CD14-positive monocyte (primary cell): ENCODE results near the gene GCC2. TPM values are rescaled to one million over a fixed set of nuclear protein-coding genes. Genes with fewer than 3 reads are reported as not detected.

Experiments
- DNase-seq, 3 donors: peaks; one replicate each; pipeline ENCODE4 v3.0.0-alpha.2; 2011 to 2022
- H2AFZ ChIP-seq: 2 replicates; pipeline ENCODE4 v1.6.0; 2012; ENCODE audit warnings: mild to moderate bottlenecking, low read depth, low read length, inconsistent platforms; ENCODE audit not compliant: insufficient read depth, poor library complexity, severe bottlenecking
- H3K27ac ChIP-seq, 2 donors: 1 replicate in 1 of 2; 2 replicates in 1 of 2; pipeline ENCODE4 v1.5.1; 2012 to 2013; ENCODE audit warnings: low read length in 2 of 2, control low read depth in 1 of 2, inconsistent platforms in 1 of 2, low read depth in 1 of 2, mild to moderate bottlenecking in 1 of 2
- H3K27me3 ChIP-seq, 2 donors: one replicate each; pipeline versions ENCODE4 v1.6.0 to v1.6.1; 2011 to 2013; ENCODE audit warnings: low read length in 2 of 2; ENCODE audit not compliant: control insufficient read depth in 2 of 2, insufficient read depth in 2 of 2
- H3K36me3 ChIP-seq, 2 donors: replicated peaks in 1 of 2; 1 replicate in 1 of 2; 2 replicates in 1 of 2; pipeline versions ENCODE4 v1.5.1 to v1.6.1; 2012 to 2013; ENCODE audit warnings: low read length in 2 of 2, control low read depth in 1 of 2, inconsistent platforms in 1 of 2, mild to moderate bottlenecking in 1 of 2; ENCODE audit not compliant: insufficient read depth in 2 of 2, control insufficient read depth in 1 of 2
- H3K4me1 ChIP-seq, 2 donors: 1 replicate in 1 of 2; 2 replicates in 1 of 2; pipeline versions ENCODE4 v1.5.1 to v1.6.1; 2012 to 2013; ENCODE audit warnings: low read length in 2 of 2, control low read depth in 1 of 2, inconsistent platforms in 1 of 2, mild to moderate bottlenecking in 1 of 2, moderate library complexity in 1 of 2; ENCODE audit not compliant: insufficient read depth in 2 of 2, control insufficient read depth in 1 of 2
- H3K4me2 ChIP-seq: replicated peaks from 2 replicates; pipeline ENCODE3; 2012; ENCODE audit warnings: low read length, moderate library complexity, mild to moderate bottlenecking; ENCODE audit not compliant: poor library complexity, severe bottlenecking; ENCODE audit errors: extremely low read depth
- H3K4me3 ChIP-seq, 3 experiments: fragments of 200-600 bp in 1 of 3; sonication (generic) in 1 of 3; replicated peaks in 1 of 3; 1 replicate in 2 of 3; 2 replicates in 1 of 3; pipeline ENCODE4 v1.5.1; 2011 to 2013; ENCODE audit warnings: low read length in 3 of 3, mild to moderate bottlenecking in 3 of 3, control low read depth in 2 of 3, low read depth in 2 of 3, inconsistent platforms in 1 of 3, moderate library complexity in 1 of 3
- H3K79me2 ChIP-seq: 2 replicates; pipeline ENCODE4 v1.6.0; 2012; ENCODE audit warnings: mild to moderate bottlenecking, control low read depth, inconsistent platforms, low read length, moderate library complexity; ENCODE audit not compliant: insufficient read depth
- H3K9ac ChIP-seq: 2 replicates; pipeline ENCODE4 v1.6.0; 2017; ENCODE audit warnings: low read length, mild to moderate bottlenecking; ENCODE audit not compliant: insufficient read depth, poor library complexity, severe bottlenecking
- H3K9me3 ChIP-seq, 2 donors: replicated peaks in 1 of 2; 1 replicate in 1 of 2; 2 replicates in 1 of 2; pipeline versions ENCODE4 v1.5.1 to v1.6.1; 2012 to 2013; ENCODE audit warnings: low read length in 2 of 2, control low read depth in 1 of 2; ENCODE audit not compliant: control insufficient read depth in 1 of 2, insufficient read depth in 1 of 2
- H4K20me1 ChIP-seq: 2 replicates; pipeline ENCODE4 v1.6.0; 2012; ENCODE audit warnings: mild to moderate bottlenecking, low read length, control low read depth, moderate library complexity; ENCODE audit not compliant: insufficient read depth
- H3K27ac Mint-ChIP-seq, 7 donors: one replicate each; pipeline ENCODE4 v1.8.0; 2020; ENCODE audit warnings: mild to moderate bottlenecking in 7 of 7, mixed read lengths in 7 of 7, moderate library complexity in 6 of 7, inconsistent platforms in 2 of 7
- H3K27me3 Mint-ChIP-seq, 3 donors: one replicate each; pipeline ENCODE4 v1.8.0; 2021 to 2022; ENCODE audit warnings: low read depth in 3 of 3, mild to moderate bottlenecking in 3 of 3, mixed read lengths in 3 of 3, moderate library complexity in 3 of 3, inconsistent platforms in 1 of 3
- H3K36me3 Mint-ChIP-seq, 2 donors: one replicate each; pipeline ENCODE4 v1.8.0; 2020; ENCODE audit warnings: mixed read lengths in 2 of 2, inconsistent platforms in 1 of 2, mild to moderate bottlenecking in 1 of 2
- H3K4me1 Mint-ChIP-seq: one replicate; pipeline ENCODE4 v1.8.0; 2020; ENCODE audit warnings: mild to moderate bottlenecking, mixed read lengths
- H3K4me3 Mint-ChIP-seq, 2 donors: one replicate each; pipeline ENCODE4 v1.8.0; 2020; ENCODE audit warnings: mild to moderate bottlenecking in 2 of 2, mixed read lengths in 2 of 2, moderate library complexity in 1 of 2
- H3K9me3 Mint-ChIP-seq, 7 donors: one replicate each; pipeline ENCODE4 v1.8.0; 2020 to 2022; ENCODE audit warnings: mixed read lengths in 7 of 7, mild to moderate bottlenecking in 6 of 7, moderate library complexity in 6 of 7, inconsistent platforms in 2 of 7
- CTCF ChIP-seq: fragments of 200-600 bp; IDR thresholded peaks from one replicate; pipeline ENCODE4 v1.8.0; 2022; ENCODE audit warnings: antibody characterized with exemption, mild to moderate bottlenecking
- WGBS: methylation state at CpG from one replicate; pipeline ENCODE4 v1.1.5; 2013; ENCODE audit warnings: missing lambda C conversion rate; ENCODE audit not compliant: insufficient coverage; 5-methylcytosine and 5-hydroxymethylcytosine counted together
- intact Hi-C, 2 donors: fragments of 100-400 bp; cut with micrococcal nuclease; formaldehyde crosslinking; loops; one replicate each; pipeline versions ENCODE4 v1.15.0 to v1.15.1; 2023
- polyA plus RNA-seq, 3 donors: library from polyadenylated mRNA; depleted of rRNA in 1 of 3; unstranded in 2 of 3; stranded (reverse) in 1 of 3; fragments of 300-500 nt in 2 of 3; fragments of >200 nt in 1 of 3; fragmentation: Illumina TruSeq in 2 of 3; gene quantifications; 1 replicate in 2 of 3; 2 replicates in 1 of 3; pipeline ENCODE4 v1.2.3, GENCODE V29; 2012 to 2021

Gene GCC2
- polyA plus RNA-seq, 3 donors = 6.0 to 13.7 (median 6.6) TPM

- H3K36me3 Mint-ChIP-seq = peaks cover 14 to 20% of the 10 kb centered on the region in 2 donors
- TF ChIP-seq CTCF = no peak
- Histone ChIP-seq H3K9ac (peak overlapping the region; percentile 88), H3K9me3 (no peaks in the 10 kb centered on the region), H3K27ac (peak overlapping the region; percentile 88 to 98), H3K79me2 (peaks cover 14% of the 10 kb centered on the region), H3K4me1 (peaks cover 15 to 24% of the 10 kb centered on the region in 2 donors), H3K4me2 (peak overlapping the region; percentile 93), H4K20me1 (no peaks in the 10 kb centered on the region), H2AFZ (peak overlapping the region; percentile 94), H3K4me3 (peak overlapping the region; percentile 89 to 97 (median 92)), H3K27me3 (no peaks in the 10 kb centered on the region), H3K36me3 (peaks cover 6 to 20% of the 10 kb centered on the region in 2 donors)
- WGBS = 53% methylated on average over 11 of the region's 23 CpGs
- H3K4me1 Mint-ChIP-seq = peaks cover 18% of the 10 kb centered on the region
- H3K9me3 Mint-ChIP-seq = peaks cover 0 to 3% (median 0%) of the 10 kb centered on the region in 7 donors
- no peak for DNase-seq
- intact Hi-C loops = loop anchor here (5.0 to 10.0 kb wide), 2 partner anchors 84 to 87 kb away; partner anchors contain the start of gene LIMS1 (in 2 of the 2)
- peak overlapping the region; percentile 92 to 97 for H3K4me3 Mint-ChIP-seq
- H3K27ac Mint-ChIP-seq = peak overlapping the region; percentile 92 to 99 (median 99)
- H3K27me3 Mint-ChIP-seq = peaks cover 0 to 4% (median 0%) of the 10 kb centered on the region in 3 donors
Measured at GRCh38 chr2:108447947-108448677, 894 bp upstream of the GCC2 start.

GRCh38 chr2:108449410-108450130, 564 bp downstream of the GCC2 start:
- peak overlapping the region; percentile 92 to 97 for H3K4me3 Mint-ChIP-seq
- peak; percentile 11 to 27 (median 21) for DNase-seq
- Histone ChIP-seq H2AFZ (peak overlapping the region; percentile 94), H3K79me2 (peaks cover 14% of the 10 kb centered on the region), H3K27me3 (no peaks in the 10 kb centered on the region), H3K4me2 (peak overlapping the region; percentile 93), H3K36me3 (peaks cover 19 to 33% of the 10 kb centered on the region in 2 donors), H3K27ac (peak overlapping the region; percentile 88 to 98), H3K9ac (peak overlapping the region; percentile 88), H3K9me3 (no peaks in the 10 kb centered on the region), H4K20me1 (no peaks in the 10 kb centered on the region), H3K4me1 (peaks cover 15 to 24% of the 10 kb centered on the region in 2 donors), H3K4me3 (peak overlapping the region; percentile 89 to 97 (median 92))
- intact Hi-C loops = loop anchor here (5.0 to 10.0 kb wide), 2 partner anchors 83 to 85 kb away; partner anchors contain the start of gene LIMS1 (in 2 of the 2)
- 0% methylated on average over 11 of the region's 20 CpGs for WGBS
- H3K27ac Mint-ChIP-seq = peak overlapping the region; percentile 92 to 99 (median 99)
- no peak for TF ChIP-seq CTCF
- H3K36me3 Mint-ChIP-seq = peaks cover 26 to 35% of the 10 kb centered on the region in 2 donors
- peaks cover 0 to 1% (median 0%) of the 10 kb centered on the region in 3 donors for H3K27me3 Mint-ChIP-seq
- peaks cover 18% of the 10 kb centered on the region for H3K4me1 Mint-ChIP-seq
- no peaks in the 10 kb centered on the region for H3K9me3 Mint-ChIP-seq
